Activated B cell treated with CpG ODN at 0.5 μM for 24 hours (primary cell): ENCODE results near the gene DBH. TPM values are rescaled to one million over a fixed set of nuclear protein-coding genes. Genes with fewer than 3 reads are reported as not detected.

Source experiments
- ATAC-seq: fragments of 200-7000 bp; cut with Tn5 transposase; one replicate; pipeline ENCODE4 v1.10.0; 2021; ENCODE audit warnings: low read depth, mild to moderate bottlenecking, moderate library complexity
- CTCF ChIA-PET: fragments of 350-600 bp; sonication (Branson Sonifier 250); formaldehyde crosslinking; loops from one replicate; lab custom pipeline; 2021; ENCODE audit warnings: antibody characterized with exemption; lab: Charles Lee
- POLR2A ChIA-PET: fragments of 350-600 bp; sonication (Branson Sonifier 250); formaldehyde crosslinking; loops from one replicate; lab custom pipeline; 2021; ENCODE audit warnings: antibody characterized with exemption; lab: Charles Lee
- DNase-seq: peaks from one replicate; pipeline ENCODE4 v3.0.0; 2022
- H3K27ac Mint-ChIP-seq: one replicate; pipeline ENCODE4 v1.8.0; 2020; ENCODE audit warnings: mixed read lengths
- H3K27me3 Mint-ChIP-seq: one replicate; pipeline ENCODE4 v1.8.0; 2021; ENCODE audit warnings: mixed read lengths
- H3K36me3 Mint-ChIP-seq: one replicate; pipeline ENCODE4 v1.8.0; 2021; ENCODE audit warnings: low read depth, mixed read lengths
- H3K4me1 Mint-ChIP-seq: one replicate; pipeline ENCODE4 v1.8.0; 2021; ENCODE audit warnings: mixed read lengths
- H3K4me3 Mint-ChIP-seq: one replicate; pipeline ENCODE4 v1.8.0; 2020; ENCODE audit warnings: mild to moderate bottlenecking, mixed read lengths
- H3K9me3 Mint-ChIP-seq: one replicate; pipeline ENCODE4 v1.8.0; 2020; ENCODE audit warnings: mixed read lengths
- CTCF ChIP-seq: fragments of 200-600 bp; IDR thresholded peaks from one replicate; pipeline ENCODE4 v1.8.0; 2022; ENCODE audit warnings: antibody characterized with exemption, mild to moderate bottlenecking
- intact Hi-C: fragments of 100-400 bp; cut with micrococcal nuclease; formaldehyde crosslinking; loops from one replicate; pipeline ENCODE4 v1.15.1; 2024
- total RNA-seq: library from RNA; stranded (reverse); gene quantifications from 2 replicates; pipeline ENCODE4 v1.2.3, GENCODE V29; 2022

DBH gene
- total RNA-seq, 1 donor from 2014 or later = not detected

GRCh38 chr9:133666387-133666786, 30.2 kb downstream of the DBH start:
- no peak overlapping the region for H3K4me3 Mint-ChIP-seq
- no peak overlapping the region for H3K27ac Mint-ChIP-seq
- H3K36me3 Mint-ChIP-seq = no peaks in the 10 kb centered on the region
- H3K27me3 Mint-ChIP-seq = peaks cover 2% of the 10 kb centered on the region
- CTCF ChIA-PET = no interaction called here
- intact Hi-C loops = no loop called here
- ATAC-seq = no peak
- DNase-seq = no peak
- H3K9me3 Mint-ChIP-seq = no peaks in the 10 kb centered on the region
- no peaks in the 10 kb centered on the region for H3K4me1 Mint-ChIP-seq
- TF ChIP-seq CTCF = no peak
- POLR2A ChIA-PET = no interaction called here

GRCh38 chr9:133666845-133667244, 30.7 kb downstream of the DBH start:
- ChIA-PET POLR2A (no interaction called here), CTCF (no interaction called here)
- no peak for ATAC-seq
- intact Hi-C loops = no loop called here
- Mint-ChIP-seq H3K4me1 (no peaks in the 10 kb centered on the region), H3K36me3 (no peaks in the 10 kb centered on the region), H3K27ac (no peak overlapping the region), H3K27me3 (peaks cover 2% of the 10 kb centered on the region), H3K4me3 (no peak overlapping the region), H3K9me3 (no peaks in the 10 kb centered on the region)
- no peak for DNase-seq
- no peak for TF ChIP-seq CTCF

- no peak overlapping the region for H3K27ac Mint-ChIP-seq
- ATAC-seq = no peak
Measured at GRCh38 chr9:133667759-133668450, 31.7 kb downstream of the DBH start.

GRCh38 chr9:133669182-133669801, 33.1 kb downstream of the DBH start:
- ChIA-PET CTCF (no interaction called here), POLR2A (no interaction called here)
- no peak for TF ChIP-seq CTCF
- Mint-ChIP-seq H3K27me3 (peaks cover 2% of the 10 kb centered on the region), H3K4me1 (no peaks in the 10 kb centered on the region), H3K9me3 (no peaks in the 10 kb centered on the region), H3K4me3 (no peak overlapping the region), H3K36me3 (no peaks in the 10 kb centered on the region), H3K27ac (no peak overlapping the region)
- ATAC-seq (no peak), DNase-seq (no peak)
- intact Hi-C loops = no loop called here

More at GRCh38 chr9:133667759-133668450, 31.7 kb downstream of the DBH start:
- peaks cover 2% of the 10 kb centered on the region for H3K27me3 Mint-ChIP-seq
- TF ChIP-seq CTCF = no peak
- H3K4me3 Mint-ChIP-seq = no peak overlapping the region
- H3K4me1 Mint-ChIP-seq = no peaks in the 10 kb centered on the region
- ChIA-PET CTCF (no interaction called here), POLR2A (no interaction called here)
- no peaks in the 10 kb centered on the region for H3K9me3 Mint-ChIP-seq
- intact Hi-C loops = no loop called here
- DNase-seq = no peak
- H3K36me3 Mint-ChIP-seq = no peaks in the 10 kb centered on the region

GRCh38 chr9:133670466-133670865, 34.3 kb downstream of the DBH start:
- intact Hi-C loops = no loop called here
- CTCF ChIA-PET = no interaction called here
- H3K27ac Mint-ChIP-seq = no peak overlapping the region
- DNase-seq (no peak), ATAC-seq (no peak)
- no peak for TF ChIP-seq CTCF
- H3K9me3 Mint-ChIP-seq = no peaks in the 10 kb centered on the region
- peaks cover 2% of the 10 kb centered on the region for H3K27me3 Mint-ChIP-seq
- H3K4me1 Mint-ChIP-seq = no peaks in the 10 kb centered on the region
- no peaks in the 10 kb centered on the region for H3K36me3 Mint-ChIP-seq
- POLR2A ChIA-PET = no interaction called here
- H3K4me3 Mint-ChIP-seq = no peak overlapping the region
